Hepatocyte (in vitro differentiated cells): ENCODE results near the gene NANS.

ENCODE experiments used
- CTCF ChIP-seq: fragments of 200-600 bp; sonication (generic); IDR thresholded peaks from 2 replicates; pipeline ENCODE4 v1.5.1; 2016; ENCODE audit warnings: antibody characterized with exemption, mild to moderate bottlenecking; ENCODE audit not compliant: poor library complexity
- EZH2 ChIP-seq: fragments of 200-600 bp; sonication (generic); IDR thresholded peaks from 2 replicates; pipeline ENCODE4 v1.6.1; 2016; ENCODE audit warnings: antibody characterized with exemption, mild to moderate bottlenecking, borderline replicate concordance

- TF ChIP-seq CTCF (no peak), EZH2 (no peak)
Measured at GRCh38 chr9:98083061-98083501, 26.5 kb downstream of the NANS start.
